A673 (cell line): ENCODE data around the gene SLC2A2.

ENCODE experiments used
- EZH2 ChIP-seq: fragments of 200-600 bp; sonication (generic); IDR thresholded peaks from 2 replicates; pipeline ENCODE4 v1.6.1; 2017; ENCODE audit warnings: borderline replicate concordance, low read depth, mild to moderate bottlenecking, mixed read lengths, antibody characterized with exemption, low read length; ENCODE audit not compliant: poor library complexity, severe bottlenecking
- TF ChIP-seq, protein P1 (sequence below): fragments of 300-800, 200-600 bp; sonication (generic); conservative IDR thresholded peaks from 2 replicates; pipeline ENCODE4 v1.5.1; 2017; ENCODE audit warnings: low read depth, mild to moderate bottlenecking, antibody characterized with exemption, low read length, moderate library complexity, mixed read lengths

DNA sequence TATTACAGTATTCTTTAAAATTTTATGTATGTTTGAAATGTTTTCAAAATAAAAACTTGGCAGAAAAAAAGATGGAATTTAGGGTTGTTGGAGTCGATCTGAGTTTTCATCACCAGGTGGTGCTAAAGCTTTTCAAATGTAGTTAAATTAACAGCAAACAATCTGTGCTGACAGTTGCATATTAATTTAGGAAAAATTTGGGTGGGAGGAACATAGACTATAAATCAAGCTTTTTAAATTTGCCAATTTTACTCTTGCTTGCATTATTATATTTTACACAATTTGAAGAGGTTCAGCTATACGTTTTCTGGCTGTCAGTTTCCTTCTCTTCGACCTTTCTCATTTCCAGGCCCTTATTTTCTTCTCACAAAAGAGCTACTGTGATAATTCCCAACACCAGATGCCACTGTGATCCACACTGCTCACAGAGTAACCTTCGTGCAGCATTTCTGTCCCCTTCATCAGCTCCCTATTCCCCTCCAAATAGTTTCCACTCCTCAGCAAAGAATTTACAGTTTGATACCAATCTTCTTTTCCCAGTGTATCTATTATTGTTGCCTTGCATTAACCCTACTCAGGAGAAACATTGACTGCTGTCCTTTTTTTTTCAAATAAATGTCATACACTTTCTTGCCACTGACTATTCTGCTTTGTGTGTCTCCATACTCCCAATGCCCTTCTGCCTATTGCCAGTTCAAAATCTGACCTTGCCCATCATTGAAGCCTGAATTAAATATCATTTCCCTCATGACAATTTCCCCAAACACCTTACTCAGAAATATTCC is 64.7 kb downstream of the SLC2A2 start:
- TF ChIP-seq, protein P1, sequence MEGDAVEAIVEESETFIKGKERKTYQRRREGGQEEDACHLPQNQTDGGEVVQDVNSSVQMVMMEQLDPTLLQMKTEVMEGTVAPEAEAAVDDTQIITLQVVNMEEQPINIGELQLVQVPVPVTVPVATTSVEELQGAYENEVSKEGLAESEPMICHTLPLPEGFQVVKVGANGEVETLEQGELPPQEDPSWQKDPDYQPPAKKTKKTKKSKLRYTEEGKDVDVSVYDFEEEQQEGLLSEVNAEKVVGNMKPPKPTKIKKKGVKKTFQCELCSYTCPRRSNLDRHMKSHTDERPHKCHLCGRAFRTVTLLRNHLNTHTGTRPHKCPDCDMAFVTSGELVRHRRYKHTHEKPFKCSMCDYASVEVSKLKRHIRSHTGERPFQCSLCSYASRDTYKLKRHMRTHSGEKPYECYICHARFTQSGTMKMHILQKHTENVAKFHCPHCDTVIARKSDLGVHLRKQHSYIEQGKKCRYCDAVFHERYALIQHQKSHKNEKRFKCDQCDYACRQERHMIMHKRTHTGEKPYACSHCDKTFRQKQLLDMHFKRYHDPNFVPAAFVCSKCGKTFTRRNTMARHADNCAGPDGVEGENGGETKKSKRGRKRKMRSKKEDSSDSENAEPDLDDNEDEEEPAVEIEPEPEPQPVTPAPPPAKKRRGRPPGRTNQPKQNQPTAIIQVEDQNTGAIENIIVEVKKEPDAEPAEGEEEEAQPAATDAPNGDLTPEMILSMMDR = peak; percentile 70
- no peak for TF ChIP-seq EZH2
